GM21786 (cell line): ENCODE results near the gene ATG2B.

Source experiments
- ATAC-seq: cut with Tn5 transposase; IDR thresholded peaks from one replicate; pipeline ENCODE4 v1.9.1; 2021; ENCODE audit not compliant: unreplicated experiment

Gene ATG2B, protein sequence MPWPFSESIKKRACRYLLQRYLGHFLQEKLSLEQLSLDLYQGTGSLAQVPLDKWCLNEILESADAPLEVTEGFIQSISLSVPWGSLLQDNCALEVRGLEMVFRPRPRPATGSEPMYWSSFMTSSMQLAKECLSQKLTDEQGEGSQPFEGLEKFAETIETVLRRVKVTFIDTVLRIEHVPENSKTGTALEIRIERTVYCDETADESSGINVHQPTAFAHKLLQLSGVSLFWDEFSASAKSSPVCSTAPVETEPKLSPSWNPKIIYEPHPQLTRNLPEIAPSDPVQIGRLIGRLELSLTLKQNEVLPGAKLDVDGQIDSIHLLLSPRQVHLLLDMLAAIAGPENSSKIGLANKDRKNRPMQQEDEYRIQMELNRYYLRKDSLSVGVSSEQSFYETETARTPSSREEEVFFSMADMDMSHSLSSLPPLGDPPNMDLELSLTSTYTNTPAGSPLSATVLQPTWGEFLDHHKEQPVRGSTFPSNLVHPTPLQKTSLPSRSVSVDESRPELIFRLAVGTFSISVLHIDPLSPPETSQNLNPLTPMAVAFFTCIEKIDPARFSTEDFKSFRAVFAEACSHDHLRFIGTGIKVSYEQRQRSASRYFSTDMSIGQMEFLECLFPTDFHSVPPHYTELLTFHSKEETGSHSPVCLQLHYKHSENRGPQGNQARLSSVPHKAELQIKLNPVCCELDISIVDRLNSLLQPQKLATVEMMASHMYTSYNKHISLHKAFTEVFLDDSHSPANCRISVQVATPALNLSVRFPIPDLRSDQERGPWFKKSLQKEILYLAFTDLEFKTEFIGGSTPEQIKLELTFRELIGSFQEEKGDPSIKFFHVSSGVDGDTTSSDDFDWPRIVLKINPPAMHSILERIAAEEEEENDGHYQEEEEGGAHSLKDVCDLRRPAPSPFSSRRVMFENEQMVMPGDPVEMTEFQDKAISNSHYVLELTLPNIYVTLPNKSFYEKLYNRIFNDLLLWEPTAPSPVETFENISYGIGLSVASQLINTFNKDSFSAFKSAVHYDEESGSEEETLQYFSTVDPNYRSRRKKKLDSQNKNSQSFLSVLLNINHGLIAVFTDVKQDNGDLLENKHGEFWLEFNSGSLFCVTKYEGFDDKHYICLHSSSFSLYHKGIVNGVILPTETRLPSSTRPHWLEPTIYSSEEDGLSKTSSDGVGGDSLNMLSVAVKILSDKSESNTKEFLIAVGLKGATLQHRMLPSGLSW (N-terminal part only)

GRCh38 chr14:96362965-96363750, at the start of gene ATG2B, which contains the start of gene GSKIP:
Gene ATG2B (minus strand): TSS chr14:96363341. CDS start chr14:96362976, 365 bp downstream.
Gene GSKIP (plus strand): TSS chr14:96363526. CDS start chr14:96382248, 18,722 bp downstream.
- ATAC-seq, result peak; percentile 67

GRCh38 chr14:96410119-96410518, 47.0 kb upstream of the ATG2B start:
- no peak for ATAC-seq

GRCh38 chr14:96409701-96410100, 46.6 kb upstream of the ATG2B start:
- no peak for ATAC-seq

GRCh38 chr14:96408608-96409007, 45.5 kb upstream of the ATG2B start:
- ATAC-seq, result no peak

- no peak for ATAC-seq
Measured at GRCh38 chr14:96407935-96408570, 44.9 kb upstream of the ATG2B start.

DNA sequence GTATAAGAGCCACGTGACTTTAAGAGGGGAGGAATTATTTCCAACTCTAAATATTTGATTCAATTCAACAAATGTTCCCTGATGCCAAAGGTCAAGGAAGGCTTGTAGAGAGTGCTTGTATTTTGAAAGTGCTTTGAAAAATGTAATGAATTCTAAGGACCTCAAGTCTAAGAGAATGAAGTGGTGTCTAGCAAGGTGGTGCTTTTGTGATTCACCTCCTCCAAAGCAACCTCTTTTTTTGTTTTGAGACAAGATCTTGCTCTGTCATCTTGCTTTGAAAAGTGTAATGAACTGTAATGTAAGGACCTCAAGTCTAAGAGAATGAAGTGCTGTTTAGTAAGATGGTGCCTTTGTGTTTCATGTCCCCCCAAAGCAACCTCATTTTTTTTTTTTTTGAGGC, 42.5 kb upstream of the ATG2B start:
- no peak for ATAC-seq

GRCh38 chr14:96403409-96403808, 40.3 kb upstream of the ATG2B start:
- ATAC-seq, result no peak

DNA sequence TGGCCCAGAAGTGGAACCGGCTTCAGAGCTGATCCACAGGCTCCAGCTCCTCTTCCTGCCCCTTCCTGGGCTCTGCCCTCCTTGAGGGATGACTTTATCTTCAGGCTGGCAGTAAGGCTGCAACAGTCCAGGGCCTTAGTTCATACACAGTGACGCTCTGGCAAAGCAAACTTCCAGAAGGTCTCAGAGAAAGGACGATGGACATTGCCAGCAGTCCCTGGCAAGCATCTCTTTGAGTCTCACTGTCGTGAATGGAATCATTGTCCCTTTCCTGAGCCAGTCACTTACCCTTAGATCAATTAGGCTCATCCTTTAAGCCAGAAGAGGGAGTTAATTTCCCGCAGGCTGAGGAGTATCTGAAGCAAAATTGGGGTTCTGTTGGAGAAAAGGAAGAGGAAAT, 37.4 kb upstream of the ATG2B start:
- ATAC-seq, result no peak

DNA sequence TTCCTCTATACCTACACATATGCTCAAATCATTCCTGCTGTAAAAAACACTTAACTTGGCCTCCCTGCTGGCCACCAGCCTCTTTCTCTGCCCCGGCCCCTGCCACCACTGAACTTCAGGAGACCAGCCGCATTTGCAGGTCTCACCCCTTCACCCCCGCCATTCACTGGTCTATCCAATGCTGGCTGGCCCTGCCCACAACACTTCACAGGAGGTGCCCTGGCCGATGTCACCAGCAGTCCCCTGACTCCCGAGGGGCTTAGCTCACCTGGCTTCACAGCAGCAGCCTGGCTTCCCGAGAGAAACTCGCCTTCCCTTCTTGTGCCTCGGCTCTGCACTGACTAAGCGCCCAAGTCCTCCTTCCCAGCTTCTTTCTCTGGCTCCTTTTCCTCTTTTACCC, 36.3 kb upstream of the ATG2B start:
- ATAC-seq, result no peak

DNA sequence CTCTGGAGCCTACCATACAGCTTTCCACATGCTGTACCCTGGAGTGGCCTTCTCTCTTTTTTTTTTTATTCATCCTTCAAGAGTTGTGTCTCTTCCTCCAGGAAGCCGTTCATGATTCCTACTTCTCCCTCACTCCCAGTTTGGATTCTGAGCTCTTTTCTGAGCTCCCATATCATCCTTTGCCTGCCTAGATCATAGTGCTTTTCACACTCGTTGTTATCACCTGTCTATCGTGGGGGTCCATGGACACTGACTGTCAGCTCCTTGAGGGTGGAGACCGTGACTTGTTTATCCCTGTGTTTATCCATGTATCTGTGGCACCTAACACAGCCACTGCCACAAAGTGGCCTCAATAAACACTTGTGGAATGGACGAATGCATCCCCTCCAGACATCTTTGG, 35.8 kb upstream of the ATG2B start:
- no peak for ATAC-seq

DNA sequence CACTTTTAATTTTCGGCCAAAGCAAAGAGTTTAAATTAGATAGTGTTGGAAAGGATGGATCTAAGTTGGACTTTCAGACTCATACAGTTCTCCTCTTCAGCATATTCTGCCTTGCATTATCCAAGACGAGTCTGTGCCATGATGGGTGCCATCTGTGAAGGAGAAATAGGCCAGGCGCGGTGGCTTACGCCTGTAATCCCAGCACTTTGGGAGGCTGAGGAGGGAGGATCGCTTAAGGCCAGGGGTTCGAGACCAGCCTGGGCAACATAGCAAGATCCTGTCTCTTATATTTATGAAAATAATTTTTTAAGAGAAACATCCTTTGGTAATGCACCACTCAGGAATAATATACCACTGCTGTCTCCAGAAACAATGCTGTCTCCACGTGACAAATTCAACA, 35.3 kb upstream of the ATG2B start:
- ATAC-seq, result no peak

DNA sequence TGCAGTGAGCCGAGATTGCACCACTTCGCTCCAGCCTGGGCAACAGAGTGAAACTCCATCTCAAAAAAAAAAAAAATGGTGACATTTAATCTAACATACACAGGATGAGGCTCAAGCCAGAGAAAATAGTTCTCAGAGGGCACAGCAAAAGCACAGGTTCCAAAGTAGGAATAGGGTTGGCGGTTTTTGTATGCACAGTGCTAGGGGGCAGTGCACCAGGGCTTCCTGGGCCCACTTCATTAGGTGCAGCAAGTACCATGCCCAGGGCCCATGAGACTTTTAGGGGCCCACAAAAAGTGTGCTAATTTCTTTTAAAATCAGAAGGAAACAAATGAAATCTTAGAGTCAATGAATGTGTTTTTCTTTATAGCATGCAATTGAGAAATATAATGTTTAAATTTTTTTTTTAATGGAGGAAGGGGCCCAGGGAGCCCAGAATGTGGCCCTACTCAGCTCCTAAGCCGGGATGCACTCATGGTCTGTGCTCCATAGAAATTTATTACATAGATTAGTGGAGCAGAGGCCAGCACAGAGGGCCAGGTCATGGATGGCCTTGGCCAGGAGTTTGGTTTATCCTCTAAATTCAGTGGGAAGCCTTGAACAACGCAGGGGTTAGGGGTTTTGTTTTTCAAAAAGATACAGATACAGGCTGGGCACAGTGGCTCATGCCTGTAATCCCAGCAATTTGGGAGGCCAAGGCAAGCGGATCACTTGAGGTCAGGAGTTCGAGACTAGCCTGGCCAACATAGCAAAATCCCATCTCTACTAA, 31.1 kb upstream of the ATG2B start:
- ATAC-seq, result no peak

GRCh38 chr14:96393071-96393691, 30.0 kb upstream of the ATG2B start:
- no peak for ATAC-seq

GRCh38 chr14:96391293-96392118, 28.4 kb upstream of the ATG2B start:
- peak; percentile 81 for ATAC-seq

- ATAC-seq, result no peak
Measured at GRCh38 chr14:96390965-96391292, 27.8 kb upstream of the ATG2B start.

DNA sequence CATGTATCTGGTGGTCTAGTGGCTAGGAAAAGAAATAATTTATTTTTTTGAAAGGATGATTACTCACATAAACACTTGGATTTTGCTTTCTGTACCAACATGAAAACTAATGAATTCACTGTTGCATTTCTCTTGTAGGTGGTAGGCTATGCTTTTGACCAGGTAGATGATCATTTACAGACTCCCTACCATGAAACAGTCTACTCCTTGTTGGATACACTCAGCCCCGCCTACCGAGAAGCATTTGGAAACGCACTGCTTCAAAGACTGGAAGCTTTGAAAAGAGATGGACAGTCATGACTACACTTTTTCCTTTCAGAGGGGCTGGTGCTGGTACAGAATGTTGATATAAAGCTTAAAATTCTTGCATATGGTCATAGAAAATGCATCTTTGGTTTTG, 22.2 kb upstream of the ATG2B start:
- ATAC-seq, result no peak

- ATAC-seq, result no peak
Measured at GRCh38 chr14:96384740-96385139, 21.6 kb upstream of the ATG2B start.

- ATAC-seq, result no peak
Measured at GRCh38 chr14:96384053-96384452, 20.9 kb upstream of the ATG2B start.
